ENCODE data around the gene TMEM33. TPM values are rescaled to one million over a fixed set of nuclear protein-coding genes. Genes with fewer than 3 reads are reported as not detected.
A peak's percentile ranks its signal among the peaks of the same experiment; 100 is the strongest.

TMEM33 gene
- total RNA-seq, 1 donor from 2014 or later = 71.3 TPM

DNA sequence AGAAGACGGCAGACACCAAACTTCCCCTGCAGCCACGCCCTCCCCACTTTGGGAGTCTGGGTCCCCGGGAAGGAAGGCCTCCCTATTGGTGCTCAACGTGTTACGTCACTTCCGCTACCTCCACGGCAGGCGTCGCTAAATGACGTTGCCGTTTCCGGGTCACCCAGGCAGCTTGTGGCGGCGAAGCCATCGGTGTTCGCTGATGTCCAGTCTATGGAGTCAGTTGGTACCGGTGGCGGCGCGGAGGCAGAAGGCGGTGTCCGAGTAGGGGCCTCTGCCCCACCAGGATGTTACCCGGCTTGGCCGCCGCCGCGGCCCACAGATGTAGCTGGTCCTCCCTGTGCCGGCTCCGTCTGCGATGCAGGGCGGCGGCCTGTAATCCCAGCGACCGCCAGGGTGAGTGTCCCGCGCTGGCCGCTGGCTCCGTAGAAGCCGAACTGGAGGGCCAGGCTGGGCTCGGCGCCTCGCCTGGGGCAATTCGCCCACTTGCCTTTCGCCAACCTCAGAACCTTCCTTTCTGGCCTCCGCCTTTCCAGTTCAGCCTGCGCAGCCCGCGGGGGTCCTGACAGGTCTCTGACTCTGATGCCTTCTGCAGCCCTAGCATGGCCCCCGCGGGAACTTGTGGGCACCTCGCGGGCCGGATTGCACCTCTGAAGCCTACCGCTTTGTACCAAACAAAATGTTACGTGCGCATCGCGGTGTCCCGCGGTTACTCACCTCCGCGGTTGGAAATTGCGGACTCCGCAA, 55.3 kb downstream of the TMEM33 start, which contains the start of gene SLC30A9:
SLC30A9 (plus strand) TSS at position 166 of the 747 bp plus-strand sequence; CDS start at position 288, 122 bp downstream.
- intact Hi-C loops (cut with DNase I) = no loop called here

DNA sequence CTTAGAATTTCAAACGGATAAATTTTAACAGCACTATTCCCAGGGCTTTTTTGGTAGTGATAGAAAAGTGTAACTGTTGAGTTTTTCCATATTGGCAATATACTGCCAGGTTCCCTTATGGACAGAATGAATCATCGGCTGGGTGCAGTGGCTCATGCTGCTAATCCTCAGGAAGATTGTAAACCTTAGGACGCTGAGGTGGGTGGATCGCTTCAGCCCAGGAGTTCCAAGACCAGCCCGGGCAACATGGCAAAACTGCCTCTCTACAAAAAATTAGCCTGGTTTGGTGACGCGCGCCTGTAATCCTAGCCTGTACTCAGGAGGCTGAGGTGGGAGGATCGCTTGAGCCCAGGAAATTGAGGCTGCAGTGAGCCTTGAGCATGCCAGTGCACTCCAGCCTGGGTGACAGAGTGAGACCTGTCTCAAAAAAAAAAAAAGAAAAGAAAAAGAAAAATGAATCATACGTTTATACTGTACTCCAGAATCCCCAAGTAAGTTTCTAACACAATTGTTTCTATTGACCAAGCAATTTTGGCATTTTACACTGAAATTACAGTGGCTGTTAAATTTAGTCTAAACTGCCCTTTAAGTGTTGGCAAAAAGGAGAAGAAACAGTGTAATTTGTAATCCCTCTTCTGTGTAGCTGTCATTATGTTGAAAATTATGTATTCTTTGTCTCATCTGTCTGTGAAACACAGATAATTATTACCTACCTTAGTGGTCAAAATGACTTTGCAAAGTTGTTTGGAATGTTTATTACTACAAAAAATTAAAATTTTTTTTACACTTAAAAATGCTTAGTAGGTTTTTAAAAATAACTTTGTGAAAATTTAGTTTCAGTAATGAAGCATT, 56.9 kb downstream of the TMEM33 start:
- TF ChIP-seq, protein P1, sequence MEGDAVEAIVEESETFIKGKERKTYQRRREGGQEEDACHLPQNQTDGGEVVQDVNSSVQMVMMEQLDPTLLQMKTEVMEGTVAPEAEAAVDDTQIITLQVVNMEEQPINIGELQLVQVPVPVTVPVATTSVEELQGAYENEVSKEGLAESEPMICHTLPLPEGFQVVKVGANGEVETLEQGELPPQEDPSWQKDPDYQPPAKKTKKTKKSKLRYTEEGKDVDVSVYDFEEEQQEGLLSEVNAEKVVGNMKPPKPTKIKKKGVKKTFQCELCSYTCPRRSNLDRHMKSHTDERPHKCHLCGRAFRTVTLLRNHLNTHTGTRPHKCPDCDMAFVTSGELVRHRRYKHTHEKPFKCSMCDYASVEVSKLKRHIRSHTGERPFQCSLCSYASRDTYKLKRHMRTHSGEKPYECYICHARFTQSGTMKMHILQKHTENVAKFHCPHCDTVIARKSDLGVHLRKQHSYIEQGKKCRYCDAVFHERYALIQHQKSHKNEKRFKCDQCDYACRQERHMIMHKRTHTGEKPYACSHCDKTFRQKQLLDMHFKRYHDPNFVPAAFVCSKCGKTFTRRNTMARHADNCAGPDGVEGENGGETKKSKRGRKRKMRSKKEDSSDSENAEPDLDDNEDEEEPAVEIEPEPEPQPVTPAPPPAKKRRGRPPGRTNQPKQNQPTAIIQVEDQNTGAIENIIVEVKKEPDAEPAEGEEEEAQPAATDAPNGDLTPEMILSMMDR (IDR thresholded peaks at IDR 0.05) = no peak
- no peak for DNase-seq
- Histone ChIP-seq H3K4me1 (peaks cover 14% of the 10 kb centered on the region), H3K4me3 (peak overlapping the region; percentile 92), H3K27ac (no peak overlapping the region), H3K9me3 (no peaks in the 10 kb centered on the region), H3K36me3 (no peaks in the 10 kb centered on the region), H3K27me3 (no peaks in the 10 kb centered on the region)
- ATAC-seq = no peak
- intact Hi-C loops (cut with DNase I) = no loop called here

More for the DNA sequence above, 55.3 kb downstream of the TMEM33 start, which contains the start of gene SLC30A9:
- H3K4me3 ChIP-seq = peak within 1 kb of the TSS; percentile 92
- no peaks in the 10 kb centered on the region for H3K36me3 ChIP-seq
- ATAC-seq (peak; percentile 99), DNase-seq (peak; percentile 95)
- no peaks in the 10 kb centered on the region for H3K9me3 ChIP-seq
- no peaks in the 10 kb centered on the region for H3K27me3 ChIP-seq
- TF ChIP-seq, protein P1 (IDR thresholded peaks at IDR 0.05) = peak; percentile 38
- peaks cover 14% of the 10 kb centered on the region for H3K4me1 ChIP-seq
- H3K27ac ChIP-seq = peak within 1 kb of the TSS; percentile 87

DNA sequence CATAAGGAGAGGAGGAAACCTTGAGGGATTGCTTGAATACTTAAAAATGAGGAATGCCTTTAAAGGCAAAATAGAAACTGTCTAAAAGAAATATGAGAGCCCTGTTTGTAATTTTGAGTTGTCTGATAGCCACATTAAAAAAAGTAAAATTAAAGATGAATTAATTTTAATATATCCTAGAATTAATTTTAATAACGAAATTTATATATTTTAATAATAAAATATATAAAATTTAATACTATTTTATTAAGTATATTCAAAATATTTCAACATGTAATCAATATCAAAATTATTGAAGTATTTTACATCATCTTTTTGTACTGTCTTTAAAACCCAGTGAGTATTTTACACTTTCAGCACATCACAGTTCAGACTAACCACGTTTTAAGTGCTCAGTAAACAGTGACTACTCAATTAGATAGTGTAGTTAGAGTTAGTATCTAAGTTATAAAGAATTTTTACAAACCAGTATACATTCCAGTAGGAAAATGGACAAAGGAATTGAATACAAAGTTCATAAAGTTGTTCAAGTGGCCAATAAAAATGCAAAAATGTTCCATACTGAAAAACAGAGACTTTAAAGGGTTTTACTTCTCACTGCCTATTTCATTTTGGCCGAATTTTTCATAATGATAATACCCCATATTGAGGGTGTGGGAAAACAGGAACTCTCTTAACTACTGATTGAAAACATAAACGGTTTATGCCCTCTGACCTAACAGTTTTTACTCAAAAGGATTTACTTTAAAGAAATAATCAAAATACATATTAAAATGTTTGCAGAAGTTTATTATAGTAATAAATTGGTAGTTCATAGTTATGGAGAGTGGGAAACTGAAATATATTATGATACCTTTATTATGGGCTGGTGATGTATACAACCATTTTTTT, 58.0 kb downstream of the TMEM33 start:
- TF ChIP-seq, protein P1 (IDR thresholded peaks at IDR 0.05) = no peak
- H3K27me3 ChIP-seq = no peaks in the 10 kb centered on the region
- no peak overlapping the region for H3K4me3 ChIP-seq
- no peak for DNase-seq
- H3K9me3 ChIP-seq = no peaks in the 10 kb centered on the region
- H3K27ac ChIP-seq = no peak overlapping the region
- no peak for ATAC-seq
- intact Hi-C loops (cut with DNase I) = no loop called here
- H3K36me3 ChIP-seq = no peaks in the 10 kb centered on the region
- peaks cover 14% of the 10 kb centered on the region for H3K4me1 ChIP-seq

DNA sequence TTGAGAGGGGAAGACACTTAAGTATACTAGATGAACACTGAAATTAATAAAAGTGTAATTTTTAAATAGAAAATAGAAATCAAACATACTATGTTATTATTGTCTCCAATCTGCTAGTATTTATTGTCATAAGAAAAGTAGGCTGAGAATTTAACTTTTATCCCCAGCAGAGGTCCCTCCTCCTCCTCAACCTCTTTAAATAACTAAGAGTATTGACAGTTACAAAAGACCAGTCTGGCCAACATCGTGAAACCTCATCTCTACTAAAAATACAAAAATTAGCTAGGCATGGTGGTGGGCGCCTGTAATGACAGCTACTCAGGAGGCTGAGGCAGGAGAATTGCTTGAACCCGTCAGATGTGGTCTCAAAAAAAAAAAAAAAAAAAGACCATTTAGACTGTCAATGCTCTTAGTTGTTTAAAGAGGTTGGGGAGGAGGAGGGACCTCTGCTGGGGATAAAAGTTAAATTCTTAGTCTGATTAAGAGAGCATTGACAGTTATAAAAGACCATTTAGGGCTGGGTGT, 59.3 kb downstream of the TMEM33 start:
- Histone ChIP-seq H3K36me3 (peaks cover 6% of the 10 kb centered on the region), H3K4me1 (peaks cover 11% of the 10 kb centered on the region), H3K4me3 (no peak overlapping the region), H3K27ac (no peak overlapping the region), H3K27me3 (no peaks in the 10 kb centered on the region), H3K9me3 (no peaks in the 10 kb centered on the region)
- TF ChIP-seq, protein P1 (IDR thresholded peaks at IDR 0.05) = no peak
- no peak for ATAC-seq
- intact Hi-C loops (cut with DNase I) = no loop called here
- no peak for DNase-seq

DNA sequence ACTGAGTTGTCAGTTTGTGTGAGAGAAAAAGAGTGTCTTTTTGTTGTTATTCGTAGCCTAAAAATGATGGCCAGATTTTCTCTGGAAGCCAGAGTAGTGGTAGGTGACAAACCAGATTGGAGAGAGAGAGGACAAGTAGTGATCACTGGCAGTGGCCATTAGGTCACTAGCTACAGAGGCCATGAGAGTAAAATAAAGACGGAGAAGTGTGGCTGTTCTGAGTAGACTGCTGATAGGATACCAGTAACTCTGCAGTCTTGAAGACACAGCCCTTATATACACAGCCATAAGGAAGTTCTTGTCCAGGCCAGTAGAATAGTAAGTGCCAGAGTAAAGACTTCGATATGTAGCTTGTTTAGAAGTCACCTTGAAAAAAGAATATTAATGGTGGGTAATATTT, 62.8 kb downstream of the TMEM33 start:
- Histone ChIP-seq H3K36me3 (peaks cover 16% of the 10 kb centered on the region), H3K27me3 (no peaks in the 10 kb centered on the region), H3K9me3 (no peaks in the 10 kb centered on the region), H3K4me1 (no peaks in the 10 kb centered on the region), H3K4me3 (no peak overlapping the region), H3K27ac (no peak overlapping the region)
- no peak for DNase-seq
- intact Hi-C loops (cut with DNase I) = no loop called here
- TF ChIP-seq, protein P1 (IDR thresholded peaks at IDR 0.05) = no peak
- ATAC-seq = no peak

Measured in upper lobe of right lung (tissue), 1 donor.